Loucy (cell line): ENCODE results near the gene PTPRO.

Experiments
- H2AFZ ChIP-seq: fragments of 200-600 bp; sonication (generic); 2 replicates; pipeline ENCODE4 v1.6.0; 2016; ENCODE audit warnings: antibody characterized with exemption, mild to moderate bottlenecking, low read length, moderate library complexity
- H3F3A ChIP-seq: fragments of 200-600 bp; 2 replicates; pipeline ENCODE4 v1.6.0; 2016; ENCODE audit warnings: antibody characterized with exemption, low read depth, mild to moderate bottlenecking
- H3K27me3 ChIP-seq: fragments of 200-600 bp; sonication (generic); 2 replicates; pipeline ENCODE4 v1.6.1; 2014; ENCODE audit warnings: low read length, mild to moderate bottlenecking; ENCODE audit not compliant: insufficient read depth, poor library complexity, severe bottlenecking
- H3K36me3 ChIP-seq: fragments of 200-600 bp; sonication (generic); 2 replicates; pipeline ENCODE4 v1.6.1; 2016; ENCODE audit warnings: low read length; ENCODE audit not compliant: insufficient read depth
- H3K4me1 ChIP-seq: fragments of 200-600 bp; sonication (generic); 2 replicates; pipeline ENCODE4 v1.5.1; 2014; ENCODE audit warnings: low read length, mild to moderate bottlenecking; ENCODE audit not compliant: insufficient read depth, poor library complexity, severe bottlenecking
- H3K4me2 ChIP-seq: fragments of 200-600 bp; sonication (generic); 2 replicates; pipeline ENCODE4 v1.6.0; 2014; ENCODE audit warnings: antibody characterized with exemption, low read length, low read depth, mild to moderate bottlenecking; ENCODE audit not compliant: poor library complexity, severe bottlenecking
- H3K4me3 ChIP-seq: fragments of 200-600 bp; sonication (generic); 2 replicates; pipeline ENCODE4 v1.5.1; 2014; ENCODE audit warnings: low read length, mild to moderate bottlenecking, mixed read lengths; ENCODE audit not compliant: poor library complexity, severe bottlenecking
- H3K79me2 ChIP-seq: fragments of 200-600 bp; sonication (generic); 2 replicates; pipeline ENCODE4 v1.6.1; 2014; ENCODE audit warnings: low read length; ENCODE audit not compliant: insufficient read depth
- H3K9ac ChIP-seq: fragments of 200-600 bp; sonication (generic); 2 replicates; pipeline ENCODE4 v1.6.0; 2014; ENCODE audit warnings: mild to moderate bottlenecking, low read depth, low read length, moderate library complexity; ENCODE audit not compliant: poor library complexity, severe bottlenecking
- H3K9me2 ChIP-seq: fragments of 200-600 bp; sonication (generic); replicated peaks from 2 replicates; pipeline ENCODE4 v1.6.1; 2016; ENCODE audit warnings: low read depth, low read length, mixed read lengths
- H3K9me3 ChIP-seq: fragments of 200-600 bp; sonication (generic); 2 replicates; pipeline ENCODE4 v1.6.1; 2014; ENCODE audit warnings: mild to moderate bottlenecking, antibody characterized with exemption, low read length, low read depth; ENCODE audit not compliant: insufficient read depth
- H4K20me1 ChIP-seq: fragments of 200-600 bp; sonication (generic); 2 replicates; pipeline ENCODE4 v1.6.0; 2014; ENCODE audit warnings: antibody characterized with exemption, low read length, mild to moderate bottlenecking; ENCODE audit not compliant: insufficient read depth, poor library complexity, severe bottlenecking
- CTCF ChIP-seq: fragments of 200-600 bp; sonication (generic); conservative IDR thresholded peaks from 2 replicates; pipeline ENCODE4 v1.5.1; 2014; ENCODE audit warnings: mild to moderate bottlenecking, antibody characterized with exemption, low read length
- EZH2phosphoT487 ChIP-seq: fragments of 200-600 bp; IDR thresholded peaks from 2 replicates; pipeline ENCODE4 v1.6.1; 2018; ENCODE audit warnings: antibody characterized with exemption, mild to moderate bottlenecking, moderate library complexity, borderline replicate concordance

PTPRO gene

GRCh38 chr12:15589328-15590032 lies 267.2 kb downstream of the PTPRO start:
- H3K9me3 ChIP-seq, result no peaks in the 10 kb centered on the region
- no peaks in the 10 kb centered on the region for H3K36me3 ChIP-seq
- no peaks in the 10 kb centered on the region for H3K27me3 ChIP-seq
- no peak overlapping the region for H3K4me3 ChIP-seq
- no peaks in the 10 kb centered on the region for H3K79me2 ChIP-seq
- no peak overlapping the region for H2AFZ ChIP-seq
- TF ChIP-seq CTCF, result no peak
- TF ChIP-seq EZH2phosphoT487, result no peak
- H3K4me2 ChIP-seq, result no peak overlapping the region
- no peak overlapping the region for H3K9ac ChIP-seq
- H3K9me2 ChIP-seq, result no peaks in the 10 kb centered on the region
- H4K20me1 ChIP-seq, result no peaks in the 10 kb centered on the region
- no peaks in the 10 kb centered on the region for H3K4me1 ChIP-seq
- no peaks in the 10 kb centered on the region for H3F3A ChIP-seq

GRCh38 chr12:15590180-15590826 lies 268.0 kb downstream of the PTPRO start:
- H3K4me2 ChIP-seq, result peak overlapping the region; percentile 58
- no peaks in the 10 kb centered on the region for H3K79me2 ChIP-seq
- H3K9me2 ChIP-seq, result no peaks in the 10 kb centered on the region
- H3K9me3 ChIP-seq, result no peaks in the 10 kb centered on the region
- H4K20me1 ChIP-seq, result no peaks in the 10 kb centered on the region
- peak overlapping the region; percentile 99 for H2AFZ ChIP-seq
- H3K27me3 ChIP-seq, result no peaks in the 10 kb centered on the region
- peak overlapping the region; percentile 64 for H3K4me3 ChIP-seq
- H3K9ac ChIP-seq, result peak overlapping the region; percentile 24
- TF ChIP-seq CTCF (peak; percentile 93), EZH2phosphoT487 (no peak)
- no peaks in the 10 kb centered on the region for H3K36me3 ChIP-seq
- no peaks in the 10 kb centered on the region for H3F3A ChIP-seq
- no peaks in the 10 kb centered on the region for H3K4me1 ChIP-seq

- TF ChIP-seq CTCF (no peak), EZH2phosphoT487 (no peak)
- H4K20me1 ChIP-seq, result no peaks in the 10 kb centered on the region
- H3K9me2 ChIP-seq, result no peaks in the 10 kb centered on the region
- no peaks in the 10 kb centered on the region for H3K36me3 ChIP-seq
- H3K4me1 ChIP-seq, result no peaks in the 10 kb centered on the region
- H3K4me2 ChIP-seq, result no peak overlapping the region
- peak overlapping the region; percentile 11; the same call in 1 of the 2 replicates for H2AFZ ChIP-seq
- no peaks in the 10 kb centered on the region for H3K27me3 ChIP-seq
- H3K9ac ChIP-seq, result no peak overlapping the region
- H3K4me3 ChIP-seq, result no peak overlapping the region
- H3K9me3 ChIP-seq, result no peaks in the 10 kb centered on the region
- no peaks in the 10 kb centered on the region for H3F3A ChIP-seq
- no peaks in the 10 kb centered on the region for H3K79me2 ChIP-seq
Observed at GRCh38 chr12:15591811-15592210, 269.5 kb downstream of the PTPRO start.
